B cell (primary cell): ENCODE measurements around the gene HOXB8.
A peak's percentile ranks its signal among the peaks of the same experiment; 100 is the strongest.

Experiments used
- CTCF ChIP-seq: fragments of 200-600 bp; IDR thresholded peaks from one replicate; pipeline ENCODE4 v1.8.0; 2022; ENCODE audit warnings: antibody characterized with exemption, mild to moderate bottlenecking
- EZH2 ChIP-seq: IDR thresholded peaks from 2 replicates; pipeline ENCODE4 v1.6.1; 2012; ENCODE audit warnings: borderline replicate concordance, low read depth, mild to moderate bottlenecking, moderate library complexity, low read length; ENCODE audit not compliant: insufficient read depth, poor library complexity, severe bottlenecking

- TF ChIP-seq CTCF (no peak), EZH2 (peak; percentile 57)
These were observed 25.1 kb downstream of the HOXB8 start, which contains the start of gene HOXB3 for GRCh38 chr17:48589831-48590606.
